SK-N-SH (cell line): Measurements from ENCODE around the gene GSE1.

ENCODE experiments used
- CTCF ChIP-seq: fragments of 200-600 bp; sonication (generic); IDR thresholded peaks from 2 replicates; pipeline ENCODE4 v1.6.1; 2017; ENCODE audit warnings: antibody characterized with exemption, mild to moderate bottlenecking, moderate library complexity
- EP300 ChIP-seq, 2 experiments: IDR thresholded peaks; 2 replicates each; pipeline versions ENCODE4 v1.4.0 to v1.6.1; 2012; ENCODE audit warnings: borderline replicate concordance in 1 of 2, low read depth in 1 of 2, low read length in 1 of 2
- POLR2AphosphoS5 ChIP-seq: IDR thresholded peaks from 2 replicates; pipeline ENCODE4 v1.6.1; 2012; ENCODE audit warnings: low read depth, low read length
- RCOR1 ChIP-seq: fragments of 150-350 bp; IDR thresholded peaks from 2 replicates; pipeline ENCODE4 v1.6.1; 2017; ENCODE audit warnings: antibody characterized with exemption, low read length
- SIN3A ChIP-seq: IDR thresholded peaks from 2 replicates; pipeline ENCODE4 v1.6.1; 2012; ENCODE audit warnings: low read depth, mild to moderate bottlenecking, low read length, moderate library complexity, borderline replicate concordance
- TAF1 ChIP-seq: IDR thresholded peaks from 2 replicates; pipeline ENCODE4 v1.6.1; 2012; ENCODE audit warnings: low read depth, mild to moderate bottlenecking, low read length, moderate library complexity, borderline replicate concordance
- TEAD4 ChIP-seq: IDR thresholded peaks from 2 replicates; pipeline ENCODE4 v1.4.0; 2012; ENCODE audit warnings: mild to moderate bottlenecking, borderline replicate concordance; ENCODE audit not compliant: insufficient read depth

GRCh38 chr16:85631230-85631629 is 18.1 kb downstream of the GSE1 start:
- TF ChIP-seq TEAD4: no peak
- no peak for TF ChIP-seq POLR2AphosphoS5
- no peak for TF ChIP-seq CTCF
- TF ChIP-seq EP300 (IDR thresholded peaks at IDR 0.05; ENCODE audit: borderline replicate concordance in 1 of 2, low read depth in 1 of 2, low read length in 1 of 2): no peak
- no peak for TF ChIP-seq TAF1
- no peak for TF ChIP-seq SIN3A
- no peak for TF ChIP-seq RCOR1
